Common myeloid progenitor, CD34-positive (primary cell): Measurements from ENCODE around the gene AGO3.

ENCODE experiments used
- CTCF ChIA-PET: fragments of 350-600 bp; sonication (Branson Sonifier 250); formaldehyde crosslinking; loops from one replicate; lab custom pipeline; 2021; ENCODE audit warnings: antibody characterized with exemption; lab: Charles Lee
- POLR2A ChIA-PET: fragments of 350-600 bp; sonication (Branson Sonifier 250); formaldehyde crosslinking; loops from one replicate; lab custom pipeline; 2021; ENCODE audit warnings: antibody characterized with exemption; lab: Charles Lee
- DNase-seq, 3 donors: peaks; one replicate each; pipeline versions ENCODE4 v3.0.0 to v3.0.0-alpha.2; 2013
- H3K27ac ChIP-seq, 2 experiments: 1 replicate in 1 of 2; 2 replicates in 1 of 2; pipeline ENCODE4 v1.7.0; 2013; ENCODE audit warnings: inconsistent platforms in 2 of 2, low read length in 2 of 2, mild to moderate bottlenecking in 2 of 2, low read depth in 1 of 2, moderate library complexity in 1 of 2; ENCODE audit not compliant: severe bottlenecking in 2 of 2, insufficient read depth in 1 of 2, poor library complexity in 1 of 2
- H3K27me3 ChIP-seq, 5 experiments: replicated peaks in 2 of 5; 1 replicate in 3 of 5; 2 replicates in 2 of 5; pipeline versions ENCODE4 v1.6.1 to v1.7.0; 2013; ENCODE audit warnings: low read length in 4 of 5, mild to moderate bottlenecking in 2 of 5, moderate library complexity in 2 of 5, inconsistent platforms in 1 of 5; ENCODE audit not compliant: insufficient read depth in 5 of 5, control insufficient read depth in 4 of 5
- H3K36me3 ChIP-seq, 4 experiments: 1 replicate in 2 of 4; 2 replicates in 2 of 4; pipeline versions ENCODE4 v1.6.1 to v1.7.0; 2013; ENCODE audit warnings: low read length in 3 of 4, control low read depth in 1 of 4, mild to moderate bottlenecking in 1 of 4; ENCODE audit not compliant: control insufficient read depth in 4 of 4, insufficient read depth in 4 of 4
- H3K4me1 ChIP-seq, 4 experiments: 1 replicate in 3 of 4; 2 replicates in 1 of 4; pipeline versions ENCODE4 v1.6.1 to v1.7.1; 2013; ENCODE audit warnings: low read length in 3 of 4, mild to moderate bottlenecking in 3 of 4, control low read depth in 1 of 4, inconsistent platforms in 1 of 4, moderate library complexity in 1 of 4; ENCODE audit not compliant: control insufficient read depth in 4 of 4, insufficient read depth in 4 of 4; ENCODE audit errors: control extremely low read depth in 1 of 4
- H3K4me3 ChIP-seq, 7 experiments: 1 replicate in 4 of 7; 2 replicates in 3 of 7; pipeline versions ENCODE4 v1.5.1 to v1.7.0; 2013; ENCODE audit warnings: mild to moderate bottlenecking in 7 of 7, low read length in 6 of 7, moderate library complexity in 6 of 7, inconsistent platforms in 2 of 7, low read depth in 2 of 7, control low read depth in 1 of 7; ENCODE audit not compliant: insufficient read depth in 4 of 7, control insufficient read depth in 1 of 7; ENCODE audit errors: extremely low read depth in 1 of 7
- H3K9me3 ChIP-seq, 5 experiments: 1 replicate in 4 of 5; 2 replicates in 1 of 5; pipeline versions ENCODE4 v1.6.1 to v1.7.1; 2013; ENCODE audit warnings: low read length in 4 of 5, mild to moderate bottlenecking in 2 of 5, inconsistent platforms in 1 of 5, low read depth in 1 of 5, moderate library complexity in 1 of 5; ENCODE audit not compliant: control insufficient read depth in 4 of 5, insufficient read depth in 2 of 5; ENCODE audit errors: control extremely low read depth in 1 of 5
- WGBS: methylation state at CpG from one replicate; pipeline ENCODE4 v1.1.5; 2013; ENCODE audit not compliant: insufficient coverage; 5-methylcytosine and 5-hydroxymethylcytosine counted together

The AGO3 gene

GRCh38 chr1:36092166-36092797, 161.4 kb downstream of the AGO3 start:
- H3K4me1 ChIP-seq: peaks cover 3 to 33% (median 29%) of the 10 kb centered on the region in 4 experiments
- POLR2A ChIA-PET: no interaction called here
- CTCF ChIA-PET: interaction anchor here (1.2 to 17.2 kb wide), 3 partner anchors 40 to 208 kb away, joined by 3 to 283 read pairs (median 8); no protein-coding TSS in a partner anchor
- no peak for DNase-seq
- H3K4me3 ChIP-seq: no peak overlapping the region
- H3K36me3 ChIP-seq: peaks cover 22 to 46% (median 36%) of the 10 kb centered on the region in 4 experiments
- H3K27ac ChIP-seq: no peak overlapping the region
- WGBS: 95% methylated on average over 15 of the region's 17 CpGs
- no peaks in the 10 kb centered on the region for H3K9me3 ChIP-seq
- no peaks in the 10 kb centered on the region for H3K27me3 ChIP-seq

- H3K36me3 ChIP-seq: peaks cover 22 to 46% (median 36%) of the 10 kb centered on the region in 4 experiments
- CTCF ChIA-PET: interaction anchor here (1.2 to 17.2 kb wide), 5 partner anchors 14 to 207 kb away, joined by 3 to 283 read pairs (median 6); partner anchors contain the start of gene TRAPPC3
- DNase-seq: no peak
These were observed 161.9 kb downstream of the AGO3 start for GRCh38 chr1:36092798-36093185.

GRCh38 chr1:36093226-36093625, 162.3 kb downstream of the AGO3 start:
- Histone ChIP-seq H3K27ac (no peak overlapping the region), H3K9me3 (no peaks in the 10 kb centered on the region), H3K27me3 (no peaks in the 10 kb centered on the region), H3K4me3 (no peak overlapping the region), H3K36me3 (peaks cover 22 to 46% (median 36%) of the 10 kb centered on the region in 4 experiments), H3K4me1 (peaks cover 3 to 31% (median 27%) of the 10 kb centered on the region in 4 experiments)
- no peak for DNase-seq
- CTCF ChIA-PET: interaction anchor here (1.2 to 17.2 kb wide), 6 partner anchors 14 to 207 kb away, joined by 3 to 283 read pairs (median 7); partner anchors contain the start of gene TRAPPC3
- WGBS: 98% methylated on average over 4 of the region's 7 CpGs
- POLR2A ChIA-PET: no interaction called here

More at GRCh38 chr1:36092798-36093185, 161.9 kb downstream of the AGO3 start:
- 100% methylated on average over 9 of the region's 9 CpGs for WGBS
- no peaks in the 10 kb centered on the region for H3K9me3 ChIP-seq
- POLR2A ChIA-PET: no interaction called here
- no peaks in the 10 kb centered on the region for H3K27me3 ChIP-seq
- no peak overlapping the region for H3K4me3 ChIP-seq
- H3K27ac ChIP-seq: no peak overlapping the region
- H3K4me1 ChIP-seq: peaks cover 3 to 33% (median 29%) of the 10 kb centered on the region in 4 experiments

GRCh38 chr1:36093929-36094328, 163.0 kb downstream of the AGO3 start:
- Histone ChIP-seq H3K4me3 (no peak overlapping the region), H3K27me3 (no peaks in the 10 kb centered on the region), H3K36me3 (peaks cover 22 to 46% (median 36%) of the 10 kb centered on the region in 4 experiments), H3K4me1 (peaks cover 3 to 28% (median 25%) of the 10 kb centered on the region in 4 experiments), H3K27ac (no peak overlapping the region), H3K9me3 (no peaks in the 10 kb centered on the region)
- CTCF ChIA-PET: interaction anchor here (1.2 to 17.2 kb wide), 5 partner anchors 13 to 192 kb away, joined by 3 to 283 read pairs (median 8); partner anchors contain the start of gene TRAPPC3
- POLR2A ChIA-PET: no interaction called here
- no peak for DNase-seq
- 92% methylated on average over 3 of the region's 3 CpGs for WGBS

GRCh38 chr1:36094621-36095061, 163.7 kb downstream of the AGO3 start:
- Histone ChIP-seq H3K36me3 (peaks cover 22 to 46% (median 36%) of the 10 kb centered on the region in 4 experiments), H3K9me3 (no peaks in the 10 kb centered on the region), H3K4me3 (no peak overlapping the region), H3K27me3 (no peaks in the 10 kb centered on the region), H3K27ac (peak overlapping the region in 1 of 2 experiments; percentile 35), H3K4me1 (peaks cover 3 to 25% (median 20%) of the 10 kb centered on the region in 4 experiments)
- no peak for DNase-seq
- CTCF ChIA-PET: interaction anchor here (1.1 to 17.2 kb wide), 4 partner anchors 12 to 209 kb away, joined by 3 to 283 read pairs (median 26); no protein-coding TSS in a partner anchor
- WGBS: 96% methylated on average over 7 of the region's 8 CpGs
- POLR2A ChIA-PET: no interaction called here

GRCh38 chr1:36095760-36096405, 165.0 kb downstream of the AGO3 start:
- DNase-seq: peak in 2 of 3 donors; percentile 60 to 65
- 77% methylated on average over 6 of the region's 15 CpGs for WGBS
- peak overlapping the region in 1 of 2 experiments; percentile 39 for H3K27ac ChIP-seq
- CTCF ChIA-PET: interaction anchor here (1.0 to 17.2 kb wide), 5 partner anchors 36 to 192 kb away, joined by 3 to 283 read pairs (median 5); no protein-coding TSS in a partner anchor
- POLR2A ChIA-PET: no interaction called here
- no peak overlapping the region for H3K4me3 ChIP-seq
- no peaks in the 10 kb centered on the region for H3K27me3 ChIP-seq
- H3K9me3 ChIP-seq: no peaks in the 10 kb centered on the region
- peaks cover 0 to 20% (median 14%) of the 10 kb centered on the region in 4 experiments for H3K4me1 ChIP-seq
- peaks cover 22 to 46% (median 36%) of the 10 kb centered on the region in 4 experiments for H3K36me3 ChIP-seq
